Tibial nerve (tissue), 4 donors: ENCODE results near the gene NRSN2. TPM values are rescaled to one million over a fixed set of nuclear protein-coding genes. Genes with fewer than 3 reads are reported as not detected.

Source experiments
- DNase-seq, 2 donors: peaks; one replicate each; pipeline ENCODE4 v3.0.0-alpha.2; 2019; ENCODE audit warnings: low spot score in 2 of 2
- H3K27ac ChIP-seq, 4 donors: fragments of 200-600 bp; sonication (generic) in 3 of 4; one replicate each; pipeline ENCODE4 v1.5.1; 2017 to 2019; ENCODE audit warnings: mild to moderate bottlenecking in 1 of 4
- H3K27me3 ChIP-seq, 2 donors: fragments of 200-600 bp; sonication (generic) in 1 of 2; one replicate each; pipeline versions ENCODE4 v1.5.1 to v1.6.0; 2017 to 2019
- H3K36me3 ChIP-seq, 3 donors: fragments of 200-600 bp; sonication (generic); one replicate each; pipeline ENCODE4 v1.5.1; 2018 to 2019
- H3K4me1 ChIP-seq, 4 donors: fragments of 200-600 bp; sonication (generic) in 3 of 4; one replicate each; pipeline ENCODE4 v1.5.1; 2017 to 2019
- H3K4me3 ChIP-seq, 4 donors: fragments of 200-600 bp; sonication (generic) in 3 of 4; one replicate each; pipeline ENCODE4 v1.5.1; 2017 to 2019; ENCODE audit warnings: mild to moderate bottlenecking in 1 of 4, moderate library complexity in 1 of 4
- H3K9me3 ChIP-seq, 4 donors: fragments of 200-600 bp; sonication (generic) in 3 of 4; one replicate each; pipeline ENCODE4 v1.5.1; 2017 to 2019
- EP300 ChIP-seq, 2 donors: sonication (generic); formaldehyde crosslinking; IDR thresholded peaks; one replicate each; pipeline ENCODE4 v1.6.1; 2017; ENCODE audit warnings: antibody characterized with exemption in 2 of 2, mild to moderate bottlenecking in 1 of 2
- POLR2A ChIP-seq, 2 donors: fragments of 450-650 bp; IDR thresholded peaks; one replicate each; pipeline ENCODE4 v1.6.1; 2017; ENCODE audit warnings: antibody characterized with exemption in 2 of 2, mild to moderate bottlenecking in 2 of 2, moderate library complexity in 2 of 2
- WGBS, 2 donors: methylation state at CpG; one replicate each; pipeline ENCODE4 v1.1.5; 2018; 5-methylcytosine and 5-hydroxymethylcytosine counted together
- total RNA-seq, 4 donors: library from RNA; depleted of rRNA; stranded (reverse); fragments of >200 nt; gene quantifications; one replicate each; pipeline ENCODE4 v1.1.0, GENCODE V29; 2016
- TF ChIP-seq, protein P1 (sequence below), 5 experiments: fragments of 200-600 bp in 3 of 5; fragments of 450-650 bp in 2 of 5; sonication (generic) in 3 of 5; IDR thresholded peaks; one replicate each; pipeline ENCODE4 v1.5.1; 2016 to 2019; ENCODE audit warnings: antibody characterized with exemption in 5 of 5, mild to moderate bottlenecking in 3 of 5, moderate library complexity in 2 of 5

NRSN2 gene
- total RNA-seq, 4 donors from 2014 or later: 20.6 to 34.1 (median 26.2) TPM

DNA sequence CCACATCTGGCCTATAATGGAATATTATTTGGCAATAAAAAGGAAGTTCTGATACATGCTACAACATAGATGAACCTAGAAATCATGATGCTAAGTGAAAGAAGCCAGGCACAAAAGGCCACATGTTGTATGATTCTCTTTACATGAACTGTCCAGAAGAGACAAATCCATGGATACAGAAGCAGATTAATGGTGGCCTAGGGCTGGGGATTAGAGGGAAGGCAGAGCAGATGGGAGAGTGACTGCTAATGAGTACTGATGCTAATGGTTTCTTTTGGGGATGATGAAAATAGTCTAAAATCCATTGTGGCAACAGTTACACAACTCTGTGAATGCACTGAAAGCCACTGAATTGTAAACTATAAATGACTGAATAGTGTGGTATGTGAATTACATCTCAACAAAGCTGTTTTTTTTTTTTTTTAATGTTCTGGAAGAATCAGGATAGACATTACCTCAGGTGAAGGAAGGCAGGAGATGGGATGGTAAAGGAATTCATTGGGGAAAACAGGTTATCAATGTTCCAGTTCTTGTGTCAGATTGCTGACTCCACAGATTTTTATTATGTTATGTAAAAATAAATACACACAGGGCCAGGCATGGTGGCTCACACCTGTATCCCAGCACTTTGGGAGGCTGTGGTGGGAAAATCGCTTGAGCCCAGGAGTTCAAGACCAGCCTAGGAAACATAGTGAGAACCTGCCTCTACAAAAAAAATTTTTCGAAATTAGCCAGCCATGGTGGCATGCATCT, 30.4 kb upstream of the NRSN2 start:
- Histone ChIP-seq H3K4me1 (no peaks in the 10 kb centered on the region), H3K27ac (no peak overlapping the region), H3K27me3 (no peaks in the 10 kb centered on the region), H3K36me3 (no peaks in the 10 kb centered on the region), H3K4me3 (no peak overlapping the region), H3K9me3 (no peaks in the 10 kb centered on the region)
- TF ChIP-seq, protein P1, sequence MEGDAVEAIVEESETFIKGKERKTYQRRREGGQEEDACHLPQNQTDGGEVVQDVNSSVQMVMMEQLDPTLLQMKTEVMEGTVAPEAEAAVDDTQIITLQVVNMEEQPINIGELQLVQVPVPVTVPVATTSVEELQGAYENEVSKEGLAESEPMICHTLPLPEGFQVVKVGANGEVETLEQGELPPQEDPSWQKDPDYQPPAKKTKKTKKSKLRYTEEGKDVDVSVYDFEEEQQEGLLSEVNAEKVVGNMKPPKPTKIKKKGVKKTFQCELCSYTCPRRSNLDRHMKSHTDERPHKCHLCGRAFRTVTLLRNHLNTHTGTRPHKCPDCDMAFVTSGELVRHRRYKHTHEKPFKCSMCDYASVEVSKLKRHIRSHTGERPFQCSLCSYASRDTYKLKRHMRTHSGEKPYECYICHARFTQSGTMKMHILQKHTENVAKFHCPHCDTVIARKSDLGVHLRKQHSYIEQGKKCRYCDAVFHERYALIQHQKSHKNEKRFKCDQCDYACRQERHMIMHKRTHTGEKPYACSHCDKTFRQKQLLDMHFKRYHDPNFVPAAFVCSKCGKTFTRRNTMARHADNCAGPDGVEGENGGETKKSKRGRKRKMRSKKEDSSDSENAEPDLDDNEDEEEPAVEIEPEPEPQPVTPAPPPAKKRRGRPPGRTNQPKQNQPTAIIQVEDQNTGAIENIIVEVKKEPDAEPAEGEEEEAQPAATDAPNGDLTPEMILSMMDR (IDR thresholded peaks at IDR 0.05): no peak
- TF ChIP-seq POLR2A (IDR thresholded peaks at IDR 0.05): no peak
- TF ChIP-seq EP300 (IDR thresholded peaks at IDR 0.05): no peak
- 93 to 98% methylated on average over 2 of the region's 2 CpGs for WGBS, 2 donors
- DNase-seq: no peak

DNA sequence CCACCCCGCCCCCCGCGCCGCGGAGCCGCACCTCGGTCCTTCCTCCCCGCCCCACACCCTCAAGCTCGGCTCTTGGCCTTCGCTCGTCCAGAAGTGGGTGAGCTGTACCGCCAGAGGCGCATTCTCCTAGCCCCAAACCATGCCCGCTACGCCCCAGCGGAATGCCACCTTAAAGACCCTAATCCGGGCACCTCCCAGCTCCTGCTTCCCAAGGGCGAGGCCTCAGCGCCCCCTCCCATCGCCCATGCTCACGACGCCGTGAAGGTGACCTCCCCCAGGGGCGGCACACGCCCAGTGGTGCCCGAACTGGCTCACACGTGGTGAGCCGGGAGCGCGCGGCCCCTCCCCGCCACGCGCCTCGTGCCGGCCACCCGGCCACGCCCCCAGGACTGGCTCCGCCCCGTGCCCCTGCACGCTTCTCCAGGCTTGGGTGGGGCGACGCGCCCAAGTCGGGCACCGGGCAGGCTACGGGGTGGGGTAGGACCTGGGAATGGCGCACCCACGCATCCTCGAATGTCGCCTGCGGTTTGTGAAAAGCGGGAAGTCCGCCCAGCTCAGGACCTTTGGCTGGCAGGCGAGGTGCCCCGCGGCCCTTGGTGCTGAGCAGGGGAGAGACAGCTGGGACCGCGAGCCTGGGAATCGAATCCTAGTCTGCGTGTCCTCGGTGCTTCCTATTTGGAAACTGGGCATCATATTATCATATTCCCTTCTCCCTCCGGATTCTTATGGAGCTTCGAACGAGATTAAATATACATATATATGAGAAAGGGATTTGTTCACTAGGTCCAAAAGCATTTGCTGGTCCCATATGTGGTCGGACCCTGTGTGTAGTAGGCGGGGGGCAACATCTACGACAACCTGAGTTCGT, 22.5 kb upstream of the NRSN2 start:
- TF ChIP-seq, protein P1 (IDR thresholded peaks at IDR 0.05): peak in 4 of 5 experiments; percentile 11 to 67 (median 50)
- peak; percentile 67 to 76 for TF ChIP-seq POLR2A (IDR thresholded peaks at IDR 0.05)
- TF ChIP-seq EP300 (IDR thresholded peaks at IDR 0.05): peak in 1 of 2 donors; percentile 84
- H3K9me3 ChIP-seq: no peaks in the 10 kb centered on the region
- H3K27me3 ChIP-seq: no peaks in the 10 kb centered on the region
- H3K4me1 ChIP-seq: peaks cover 0 to 45% (median 6%) of the 10 kb centered on the region in 4 donors
- H3K36me3 ChIP-seq: no peaks in the 10 kb centered on the region
- DNase-seq: peak; percentile 85 to 86
- peak overlapping the region; percentile 56 to 93 (median 70) for H3K4me3 ChIP-seq
- WGBS, 2 donors: 0 to 1% methylated on average over 24 to 30 of the region's 69 CpGs
- peak overlapping the region; percentile 87 to 99 (median 95) for H3K27ac ChIP-seq

DNA sequence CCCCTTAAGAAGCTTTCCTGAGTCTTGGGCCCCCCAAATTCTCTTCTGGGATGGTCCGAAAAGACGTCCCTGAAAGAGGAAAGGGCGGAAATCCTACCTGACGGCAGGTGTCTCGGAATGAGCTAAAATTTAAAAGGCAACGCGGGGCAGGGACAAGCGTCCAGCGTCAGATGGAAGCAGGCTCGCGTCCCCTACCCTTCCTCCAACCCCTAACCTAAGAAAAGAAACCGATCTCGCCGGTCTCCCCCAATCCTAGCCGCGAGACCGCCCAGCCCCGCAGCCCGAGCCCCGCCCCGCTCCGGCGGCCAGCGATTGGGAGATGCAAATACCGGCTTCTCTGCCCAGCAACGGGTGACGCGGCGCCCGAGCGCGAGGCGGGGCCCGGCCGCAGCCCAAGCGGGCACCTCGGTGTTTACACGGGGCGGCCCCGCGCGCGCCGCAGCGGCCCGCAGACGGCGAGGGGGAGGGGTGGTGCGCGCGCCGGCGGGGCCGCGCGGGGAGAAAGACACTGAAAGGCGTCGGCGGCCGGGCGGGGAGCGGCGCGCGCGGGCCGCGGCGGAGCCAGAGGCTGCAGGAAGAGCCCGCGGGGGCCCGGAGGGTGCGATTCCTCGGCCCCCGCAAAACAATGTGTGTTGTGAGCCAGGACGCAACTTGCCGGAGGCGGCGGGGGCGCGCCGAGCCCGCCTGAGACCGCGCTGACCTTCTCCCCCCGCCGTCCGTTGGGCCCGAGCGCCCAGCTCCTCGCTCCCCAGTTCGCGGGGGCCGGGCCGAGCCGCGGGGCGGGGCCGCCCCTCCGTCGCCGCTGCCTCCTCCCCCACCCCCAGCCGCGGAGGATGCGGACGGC, 21.6 kb upstream of the NRSN2 start, which contains the start of gene SOX12:
Gene SOX12, plus strand, starts transcription at position 508 of the 844 bp plus-strand sequence. CDS start 373 bp downstream, outside the sequence.
- WGBS, 2 donors: 0 to 1% methylated on average over 50 to 57 of the region's 106 CpGs
- Histone ChIP-seq H3K4me3 (peak within 1 kb of the TSS; percentile 61 to 93 (median 70)), H3K9me3 (no peaks in the 10 kb centered on the region), H3K36me3 (no peaks in the 10 kb centered on the region), H3K4me1 (peaks cover 0 to 53% (median 12%) of the 10 kb centered on the region in 4 donors), H3K27ac (peak within 1 kb of the TSS; percentile 87 to 99 (median 95)), H3K27me3 (no peaks in the 10 kb centered on the region)
- DNase-seq: peak; percentile 95 to 97
- TF ChIP-seq EP300 (IDR thresholded peaks at IDR 0.05) (peak in 1 of 2 donors; percentile 48), POLR2A (IDR thresholded peaks at IDR 0.05) (peak; percentile 34 to 64)
- TF ChIP-seq, protein P1 (IDR thresholded peaks at IDR 0.05): peak in 1 of 5 experiments; percentile 16

DNA sequence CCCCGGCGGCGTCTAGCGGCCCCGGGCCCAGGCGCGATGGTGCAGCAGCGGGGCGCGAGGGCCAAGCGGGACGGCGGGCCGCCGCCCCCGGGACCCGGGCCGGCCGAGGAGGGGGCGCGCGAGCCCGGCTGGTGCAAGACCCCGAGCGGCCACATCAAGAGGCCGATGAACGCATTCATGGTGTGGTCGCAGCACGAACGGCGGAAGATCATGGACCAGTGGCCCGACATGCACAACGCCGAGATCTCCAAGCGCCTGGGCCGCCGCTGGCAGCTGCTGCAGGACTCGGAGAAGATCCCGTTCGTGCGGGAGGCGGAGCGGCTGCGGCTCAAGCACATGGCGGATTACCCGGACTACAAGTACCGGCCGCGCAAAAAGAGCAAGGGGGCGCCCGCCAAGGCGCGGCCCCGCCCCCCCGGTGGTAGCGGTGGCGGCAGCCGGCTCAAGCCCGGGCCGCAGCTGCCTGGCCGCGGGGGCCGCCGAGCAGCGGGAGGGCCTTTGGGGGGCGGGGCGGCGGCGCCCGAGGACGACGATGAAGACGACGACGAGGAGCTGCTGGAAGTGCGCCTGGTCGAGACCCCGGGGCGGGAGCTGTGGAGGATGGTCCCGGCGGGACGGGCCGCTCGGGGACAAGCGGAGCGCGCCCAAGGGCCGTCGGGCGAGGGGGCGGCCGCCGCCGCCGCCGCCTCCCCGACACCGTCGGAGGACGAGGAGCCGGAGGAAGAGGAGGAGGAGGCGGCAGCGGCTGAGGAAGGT, 20.8 kb upstream of the NRSN2 start:
- Histone ChIP-seq H3K27ac (peak overlapping the region; percentile 87 to 99 (median 93)), H3K4me1 (peaks cover 0 to 61% (median 13%) of the 10 kb centered on the region in 4 donors), H3K9me3 (no peaks in the 10 kb centered on the region), H3K36me3 (no peaks in the 10 kb centered on the region), H3K4me3 (peak overlapping the region; percentile 61 to 93 (median 70)), H3K27me3 (no peaks in the 10 kb centered on the region)
- WGBS, 2 donors: 0 to 1% methylated on average over 4 to 57 of the region's 103 CpGs
- TF ChIP-seq, protein P1 (IDR thresholded peaks at IDR 0.05): no peak
- no peak for TF ChIP-seq EP300 (IDR thresholded peaks at IDR 0.05)
- no peak for TF ChIP-seq POLR2A (IDR thresholded peaks at IDR 0.05)
- no peak for DNase-seq
